ENCODE measurements around the gene PLAAT4. TPM values are rescaled to one million over a fixed set of nuclear protein-coding genes. Genes with fewer than 3 reads are reported as not detected.

Gene PLAAT4
- total and polyA plus RNA-seq, 2 of the 13 experiments (the other 11 are each of a cell fraction or from before 2014, with no cell fraction given), result 0.71 to 1.00 TPM

DNA sequence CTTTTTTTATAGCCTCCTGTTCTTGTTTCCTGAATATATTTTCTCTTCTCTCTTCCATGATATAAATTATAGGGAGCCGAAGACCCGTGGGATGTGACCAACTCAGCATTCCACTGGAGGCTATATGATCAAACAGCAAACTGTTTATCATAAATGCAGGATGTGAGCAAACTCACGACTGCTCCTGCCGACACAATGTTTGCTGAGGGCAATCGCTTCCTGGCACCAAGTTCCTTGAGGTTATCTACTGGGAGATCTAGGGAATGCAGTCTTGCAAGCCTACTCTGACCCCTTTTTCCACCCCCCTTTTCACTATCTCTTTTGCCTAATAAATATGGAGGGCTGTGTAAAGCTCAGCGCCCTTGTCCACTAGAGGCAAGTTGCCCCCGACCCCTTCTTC is 13.5 kb upstream of the PLAAT4 start:
- Histone ChIP-seq H3K4me1 (ENCODE audit: insufficient read depth, low read length) (no peaks in the 10 kb centered on the region), H3K9me3 (ENCODE audit: low read length) (no peaks in the 10 kb centered on the region; the same call in 1 of the 2 replicates), H3K36me3 (replicated peaks in 1 of 2; ENCODE audit: control insufficient read depth in 1 of 2, insufficient read depth in 2 of 2, low read length in 2 of 2) (no peaks in the 10 kb centered on the region), H3K79me2 (ENCODE audit: insufficient read depth, low read length) (no peaks in the 10 kb centered on the region), H3K27me3 (ENCODE audit: control insufficient read depth in 1 of 2, insufficient read depth in 2 of 2, low read length in 2 of 2) (no peaks in the 10 kb centered on the region), H3K4me3 (replicated peaks in 1 of 3; ENCODE audit: insufficient read depth in 1 of 3, low read depth in 2 of 3, low read length in 3 of 3) (no peak overlapping the region), H2AFZ (ENCODE audit: low read length) (no peak overlapping the region), H3K27ac (ENCODE audit: extremely low read length, insufficient read depth, low read length) (no peak overlapping the region), H4K20me1 (ENCODE audit: insufficient read depth, low read length) (no peaks in the 10 kb centered on the region), H3K4me2 (ENCODE audit: low read depth, low read length) (no peak overlapping the region), H3K9ac (ENCODE audit: insufficient read depth, low read depth, low read length) (no peak overlapping the region)
- BruUV-seq (replicated peaks), result no TSS peak
- no peak for FAIRE-seq
- 25% methylated on average over 7 of the region's 7 CpGs for WGBS (ENCODE audit: low lambda C conversion rate)
- ChIA-PET CTCF (ENCODE audit: low intra/inter-chr PET ratio, low total read pairs) (no interaction called here), POLR2A (no interaction called here)
- TF ChIP-seq MZF1 (CRISPR knock-in tag; IDR thresholded peaks at IDR 0.05; ENCODE audit: borderline replicate concordance), result no peak
- TF ChIP-seq ZNF333 (CRISPR knock-in tag; IDR thresholded peaks at IDR 0.05; ENCODE audit: borderline replicate concordance), result no peak
- TF ChIP-seq ARID2 (CRISPR knock-in tag; IDR thresholded peaks at IDR 0.05; ENCODE audit: borderline replicate concordance), result no peak
- TF ChIP-seq, protein P1, sequence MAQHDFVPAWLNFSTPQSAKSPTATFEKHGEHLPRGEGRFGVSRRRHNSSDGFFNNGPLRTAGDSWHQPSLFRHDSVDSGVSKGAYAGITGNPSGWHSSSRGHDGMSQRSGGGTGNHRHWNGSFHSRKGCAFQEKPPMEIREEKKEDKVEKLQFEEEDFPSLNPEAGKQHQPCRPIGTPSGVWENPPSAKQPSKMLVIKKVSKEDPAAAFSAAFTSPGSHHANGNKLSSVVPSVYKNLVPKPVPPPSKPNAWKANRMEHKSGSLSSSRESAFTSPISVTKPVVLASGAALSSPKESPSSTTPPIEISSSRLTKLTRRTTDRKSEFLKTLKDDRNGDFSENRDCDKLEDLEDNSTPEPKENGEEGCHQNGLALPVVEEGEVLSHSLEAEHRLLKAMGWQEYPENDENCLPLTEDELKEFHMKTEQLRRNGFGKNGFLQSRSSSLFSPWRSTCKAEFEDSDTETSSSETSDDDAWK (CRISPR knock-in tag; IDR thresholded peaks at IDR 0.05), result no peak
- TF ChIP-seq CAMTA2 (CRISPR knock-in tag; IDR thresholded peaks at IDR 0.05; ENCODE audit: borderline replicate concordance), result no peak
- TF ChIP-seq, protein P2, sequence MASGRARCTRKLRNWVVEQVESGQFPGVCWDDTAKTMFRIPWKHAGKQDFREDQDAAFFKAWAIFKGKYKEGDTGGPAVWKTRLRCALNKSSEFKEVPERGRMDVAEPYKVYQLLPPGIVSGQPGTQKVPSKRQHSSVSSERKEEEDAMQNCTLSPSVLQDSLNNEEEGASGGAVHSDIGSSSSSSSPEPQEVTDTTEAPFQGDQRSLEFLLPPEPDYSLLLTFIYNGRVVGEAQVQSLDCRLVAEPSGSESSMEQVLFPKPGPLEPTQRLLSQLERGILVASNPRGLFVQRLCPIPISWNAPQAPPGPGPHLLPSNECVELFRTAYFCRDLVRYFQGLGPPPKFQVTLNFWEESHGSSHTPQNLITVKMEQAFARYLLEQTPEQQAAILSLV (CRISPR knock-in tag; IDR thresholded peaks at IDR 0.05; ENCODE audit: borderline replicate concordance), result no peak
- TF ChIP-seq, protein P3, sequence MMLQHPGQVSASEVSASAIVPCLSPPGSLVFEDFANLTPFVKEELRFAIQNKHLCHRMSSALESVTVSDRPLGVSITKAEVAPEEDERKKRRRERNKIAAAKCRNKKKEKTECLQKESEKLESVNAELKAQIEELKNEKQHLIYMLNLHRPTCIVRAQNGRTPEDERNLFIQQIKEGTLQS (CRISPR knock-in tag; IDR thresholded peaks at IDR 0.05), result no peak
- TF ChIP-seq SATB2 (CRISPR knock-in tag; IDR thresholded peaks at IDR 0.05), result no peak
- TF ChIP-seq, protein P4, sequence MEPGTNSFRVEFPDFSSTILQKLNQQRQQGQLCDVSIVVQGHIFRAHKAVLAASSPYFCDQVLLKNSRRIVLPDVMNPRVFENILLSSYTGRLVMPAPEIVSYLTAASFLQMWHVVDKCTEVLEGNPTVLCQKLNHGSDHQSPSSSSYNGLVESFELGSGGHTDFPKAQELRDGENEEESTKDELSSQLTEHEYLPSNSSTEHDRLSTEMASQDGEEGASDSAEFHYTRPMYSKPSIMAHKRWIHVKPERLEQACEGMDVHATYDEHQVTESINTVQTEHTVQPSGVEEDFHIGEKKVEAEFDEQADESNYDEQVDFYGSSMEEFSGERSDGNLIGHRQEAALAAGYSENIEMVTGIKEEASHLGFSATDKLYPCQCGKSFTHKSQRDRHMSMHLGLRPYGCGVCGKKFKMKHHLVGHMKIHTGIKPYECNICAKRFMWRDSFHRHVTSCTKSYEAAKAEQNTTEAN (CRISPR knock-in tag; conservative IDR thresholded peaks at IDR 0.05), result no peak
- TF ChIP-seq ZC3H4 (CRISPR knock-in tag; IDR thresholded peaks at IDR 0.05; ENCODE audit: borderline replicate concordance), result no peak
- TF ChIP-seq GZF1 (CRISPR knock-in tag; IDR thresholded peaks at IDR 0.05), result no peak
- TF ChIP-seq ZNF354B (CRISPR knock-in tag; IDR thresholded peaks at IDR 0.05), result no peak
- TF ChIP-seq KLF11 (CRISPR knock-in tag; IDR thresholded peaks at IDR 0.05), result no peak
- TF ChIP-seq, protein P5, sequence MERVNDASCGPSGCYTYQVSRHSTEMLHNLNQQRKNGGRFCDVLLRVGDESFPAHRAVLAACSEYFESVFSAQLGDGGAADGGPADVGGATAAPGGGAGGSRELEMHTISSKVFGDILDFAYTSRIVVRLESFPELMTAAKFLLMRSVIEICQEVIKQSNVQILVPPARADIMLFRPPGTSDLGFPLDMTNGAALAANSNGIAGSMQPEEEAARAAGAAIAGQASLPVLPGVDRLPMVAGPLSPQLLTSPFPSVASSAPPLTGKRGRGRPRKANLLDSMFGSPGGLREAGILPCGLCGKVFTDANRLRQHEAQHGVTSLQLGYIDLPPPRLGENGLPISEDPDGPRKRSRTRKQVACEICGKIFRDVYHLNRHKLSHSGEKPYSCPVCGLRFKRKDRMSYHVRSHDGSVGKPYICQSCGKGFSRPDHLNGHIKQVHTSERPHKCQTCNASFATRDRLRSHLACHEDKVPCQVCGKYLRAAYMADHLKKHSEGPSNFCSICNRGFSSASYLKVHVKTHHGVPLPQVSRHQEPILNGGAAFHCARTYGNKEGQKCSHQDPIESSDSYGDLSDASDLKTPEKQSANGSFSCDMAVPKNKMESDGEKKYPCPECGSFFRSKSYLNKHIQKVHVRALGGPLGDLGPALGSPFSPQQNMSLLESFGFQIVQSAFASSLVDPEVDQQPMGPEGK (CRISPR knock-in tag; IDR thresholded peaks at IDR 0.05), result no peak
- no peak for TF ChIP-seq ZNF570 (CRISPR knock-in tag; IDR thresholded peaks at IDR 0.05; ENCODE audit: borderline replicate concordance)
- no peak for TF ChIP-seq CBX1 (IDR thresholded peaks at IDR 0.05; ENCODE audit: low read depth)
- no peak for TF ChIP-seq ZNF709 (CRISPR knock-in tag; IDR thresholded peaks at IDR 0.05)
- no peak for TF ChIP-seq XRCC5 (optimal IDR thresholded peaks at IDR 0.05; ENCODE audit: low read length)
- TF ChIP-seq ZSCAN25 (CRISPR knock-in tag; IDR thresholded peaks at IDR 0.05), result no peak
- DNase-seq (ENCODE audit: low spot score), result no peak
- intact Hi-C loops (cut with micrococcal nuclease; ENCODE audit: unreplicated experiment) (no loop called here), in situ Hi-C loops (cut with HindIII; ENCODE audit: extremely low pct_ligation_motif_present, low pct_unique_long_range_greater_than_20kb) (no loop called here)
- no peak for ATAC-seq
